HG03565 (cell line): ENCODE results near the gene SLC35A1.
"Not testable (repeated sequence)": the region's sequence is repeated elsewhere in the genome, so short reads cannot be mapped to it uniquely, and the experiment has no call there.

Source experiments
- ATAC-seq: cut with Tn5 transposase; IDR thresholded peaks from one replicate; pipeline ENCODE4 v1.9.1; 2021; ENCODE audit warnings: mild to moderate bottlenecking, moderate library complexity; ENCODE audit not compliant: unreplicated experiment

Gene SLC35A1

DNA sequence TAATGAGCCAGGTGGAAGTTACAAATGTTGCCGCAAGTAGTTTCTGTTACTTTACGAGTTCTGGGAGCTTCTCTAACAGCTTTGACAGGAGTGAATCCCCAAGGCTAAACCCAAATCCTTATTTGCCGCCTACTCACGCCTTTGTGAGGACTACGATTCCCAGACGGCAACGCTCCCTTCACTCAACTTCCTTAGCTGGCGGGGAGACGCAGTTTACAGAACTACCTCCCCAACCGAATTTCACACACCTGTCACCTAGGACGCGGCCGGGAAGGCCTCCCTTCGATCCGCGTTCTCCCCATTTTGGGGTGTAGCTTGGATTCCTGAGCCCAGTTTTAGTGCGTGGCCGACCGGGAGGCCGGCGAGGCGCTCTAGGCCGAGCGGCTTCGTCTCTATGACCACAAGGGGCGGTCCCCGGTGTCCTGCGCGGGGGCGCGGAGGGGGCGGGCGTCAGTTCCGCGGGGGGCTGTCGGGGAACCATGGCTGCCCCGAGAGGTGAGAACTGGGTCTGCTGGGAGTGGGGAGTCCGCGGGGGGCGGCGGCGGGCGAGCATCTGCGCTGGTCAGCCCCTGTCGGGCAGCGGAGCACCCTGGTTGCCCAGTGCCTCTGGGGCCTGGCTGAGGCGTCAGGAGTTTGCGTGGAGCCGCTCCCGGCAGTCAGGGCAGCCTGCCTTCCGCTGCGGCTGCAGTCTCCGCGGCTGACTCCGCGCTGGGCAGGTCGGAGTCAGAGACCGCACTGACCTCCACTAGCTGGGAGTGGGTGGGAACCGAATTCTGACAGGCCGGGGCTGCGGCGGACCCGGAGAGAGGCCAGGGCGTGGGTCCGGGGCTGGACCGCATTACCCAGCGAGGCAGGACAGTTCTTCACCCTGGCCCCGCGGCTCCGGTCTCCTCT is at the start of gene SLC35A1:
TSS of gene SLC35A1 (plus strand) at position 450 of the 894 bp plus-strand sequence. CDS start at position 480, 30 bp downstream.
- peak; percentile 74 for ATAC-seq

GRCh38 chr6:87426789-87427188 is 46.0 kb upstream of the SLC35A1 start:
- ATAC-seq: no peak

DNA sequence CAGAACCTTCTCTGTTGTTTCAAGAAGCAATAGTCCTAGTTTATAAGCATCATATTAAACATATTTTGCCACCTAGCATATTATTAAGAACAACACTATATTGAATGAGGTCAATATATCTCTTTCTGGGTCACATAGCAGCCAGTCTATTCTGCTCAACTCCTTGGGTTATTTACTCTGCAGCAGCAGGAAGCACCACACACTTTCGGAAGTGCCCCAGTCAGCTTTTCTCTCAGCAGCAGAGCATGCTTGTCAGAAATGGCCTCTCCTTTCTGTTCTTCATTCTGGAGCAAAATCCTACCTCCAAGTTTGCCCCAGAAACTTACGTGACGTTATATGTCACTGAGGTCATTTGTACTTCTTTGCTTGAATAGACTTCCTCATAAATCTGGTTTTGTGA is 42.3 kb upstream of the SLC35A1 start:
- no peak for ATAC-seq

- ATAC-seq: no peak
Measured at GRCh38 chr6:87431263-87431662, 41.5 kb upstream of the SLC35A1 start.

DNA sequence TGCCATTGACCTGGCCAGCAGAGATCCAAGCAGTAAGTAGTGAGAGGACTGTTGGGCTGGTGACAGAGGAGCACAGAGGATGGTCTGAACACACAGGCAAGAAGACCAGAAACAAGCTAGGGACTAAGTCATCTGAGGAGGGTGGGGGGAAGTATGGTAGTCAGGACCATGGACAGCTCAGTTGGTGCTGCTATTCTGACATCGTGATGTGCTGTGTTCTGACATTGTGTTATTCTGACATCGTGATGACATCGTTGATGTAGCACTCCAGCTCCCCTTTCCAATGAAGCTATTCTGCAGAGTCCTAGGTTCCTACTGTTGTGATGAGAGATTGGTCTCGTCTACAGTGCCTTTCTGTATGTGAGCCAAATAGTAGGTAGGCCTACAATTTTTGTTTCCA is 36.3 kb upstream of the SLC35A1 start:
- no peak for ATAC-seq

- ATAC-seq: no peak
Measured at GRCh38 chr6:87441711-87442110, 31.1 kb upstream of the SLC35A1 start.

DNA sequence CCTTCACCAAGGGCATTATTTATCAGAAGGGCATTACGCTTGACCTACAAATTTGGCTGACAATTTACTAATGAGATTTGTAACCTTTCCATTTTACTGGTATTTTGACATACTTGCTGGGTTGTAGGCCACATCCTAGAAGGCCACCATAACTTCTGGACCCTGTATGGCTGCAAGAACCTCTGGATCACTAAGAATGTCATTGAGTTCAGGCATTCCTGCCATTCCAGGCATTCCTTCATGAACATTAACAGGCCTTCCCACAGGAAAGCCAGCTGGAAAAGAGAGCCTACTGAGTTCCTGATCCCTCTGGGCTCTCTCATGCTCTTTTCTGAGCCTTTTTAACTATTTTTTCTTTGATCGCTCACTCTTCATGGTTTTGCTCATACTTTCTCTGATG is 28.4 kb upstream of the SLC35A1 start:
- ATAC-seq: no peak

DNA sequence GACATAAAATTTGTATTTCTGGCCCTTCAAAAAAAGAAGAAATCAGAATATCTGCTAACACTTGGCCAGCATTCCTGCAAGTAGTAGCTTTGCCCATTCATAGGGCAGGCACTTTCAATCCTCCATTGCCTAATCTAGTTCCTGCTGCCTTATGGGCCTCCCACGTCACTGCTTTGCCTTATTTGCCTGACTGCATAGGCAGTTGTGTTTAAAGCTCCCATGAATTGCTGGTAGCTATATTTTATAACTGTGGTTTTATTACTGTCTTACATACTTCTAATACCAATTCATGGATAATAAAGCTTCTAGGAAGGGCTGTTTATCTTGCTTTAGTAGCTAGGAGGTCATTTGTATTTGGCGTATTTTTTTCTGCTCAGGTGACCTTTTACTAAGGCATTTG is 7.7 kb upstream of the SLC35A1 start:
- no peak for ATAC-seq

GRCh38 chr6:87473419-87473903 is 687 bp downstream of the SLC35A1 start:
- ATAC-seq: peak; percentile 58

DNA sequence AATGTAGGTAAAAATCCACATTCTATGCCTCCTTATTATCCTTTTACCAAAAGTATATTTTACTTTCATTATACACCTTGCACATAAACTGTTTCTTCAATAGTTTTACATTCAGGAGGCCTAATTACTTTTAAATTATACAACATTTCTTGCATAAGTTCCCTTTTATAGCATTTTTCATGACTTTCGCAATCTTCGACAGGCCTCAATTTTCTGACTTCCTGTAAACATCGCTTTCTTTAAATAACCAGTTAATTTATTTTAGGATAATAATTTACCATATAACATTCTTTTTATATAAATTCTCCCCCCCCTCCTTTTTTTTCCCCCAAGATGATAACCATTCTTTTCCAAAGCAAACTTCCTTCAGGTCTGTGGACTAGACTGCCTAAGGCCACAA is 9.2 kb downstream of the SLC35A1 start:
- ATAC-seq: no peak

DNA sequence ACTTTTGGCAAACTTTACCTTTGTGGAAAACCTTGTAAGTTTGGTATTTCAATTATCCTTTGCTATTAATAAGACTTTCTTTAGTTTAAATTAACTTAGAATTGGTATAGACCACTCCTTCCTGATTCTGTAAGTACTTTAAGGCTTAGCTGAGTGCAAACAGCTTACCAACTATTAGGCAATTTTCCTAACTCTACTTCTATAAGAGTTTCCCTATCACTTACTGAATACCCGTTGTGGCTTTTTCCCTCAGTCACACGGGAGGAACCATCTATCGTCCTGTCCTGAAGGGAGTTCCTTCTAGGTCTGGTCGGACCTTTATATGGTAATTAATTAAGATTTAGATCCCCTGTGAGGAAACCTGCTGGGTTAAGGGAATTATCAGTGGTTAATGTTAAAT is 9.6 kb downstream of the SLC35A1 start:
- no peak for ATAC-seq

DNA sequence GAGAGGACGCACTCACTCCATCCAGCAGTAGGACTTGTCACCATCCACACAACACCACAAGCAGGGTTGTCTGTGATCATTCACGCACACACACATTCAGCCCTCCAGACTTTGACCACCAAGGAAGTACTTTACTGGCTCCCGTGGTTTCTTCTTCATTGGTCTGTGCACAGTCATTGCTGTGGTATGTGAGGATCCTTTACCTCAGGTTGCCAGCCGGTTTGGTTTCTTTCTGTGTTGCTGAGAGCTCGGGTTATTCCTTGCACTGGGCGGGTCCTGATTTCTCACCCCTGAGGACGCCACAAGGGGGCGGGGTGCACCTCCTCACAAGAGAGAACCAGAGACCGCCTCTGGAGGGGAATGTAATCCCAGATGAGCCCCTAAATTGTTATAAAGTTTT is 11.2 kb downstream of the SLC35A1 start:
- ATAC-seq: no peak

DNA sequence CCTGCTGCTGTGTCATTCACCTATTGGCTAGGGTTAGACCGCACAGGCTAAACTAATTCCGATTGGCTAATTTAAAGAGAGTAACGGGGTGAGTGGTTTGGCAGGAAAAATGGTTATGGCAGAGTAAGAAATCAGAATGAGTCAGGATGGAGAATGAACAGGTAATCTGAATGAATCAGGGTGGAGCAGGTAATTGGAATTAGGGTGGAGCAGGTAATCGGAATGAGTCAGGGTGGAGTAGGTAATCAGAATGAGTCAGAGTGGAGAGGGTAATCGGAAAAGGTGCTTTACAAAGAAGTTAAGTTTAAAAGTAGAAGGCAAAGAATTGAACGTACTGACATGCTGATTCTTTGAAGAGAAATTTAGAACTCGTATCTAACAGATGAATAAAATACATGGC is 11.7 kb downstream of the SLC35A1 start:
- no peak for ATAC-seq

DNA sequence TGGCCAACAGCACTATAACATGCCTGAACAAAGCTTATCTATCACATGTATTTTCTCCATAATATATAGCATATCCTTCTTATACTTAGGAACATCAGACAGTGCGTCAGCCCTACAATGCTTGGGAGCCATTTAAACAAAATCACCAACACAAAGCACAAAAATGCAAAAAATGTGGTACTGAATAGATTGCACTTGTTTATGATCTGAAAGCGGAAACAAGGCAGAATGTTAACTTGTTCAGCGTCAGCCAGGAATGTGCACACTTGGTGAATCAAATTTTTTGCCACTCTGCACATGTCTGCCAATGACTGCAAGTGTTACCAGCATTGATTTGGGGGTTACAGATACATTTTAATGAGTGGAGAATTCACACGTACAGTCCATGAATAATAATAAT is 14.8 kb downstream of the SLC35A1 start:
- ATAC-seq: no peak

GRCh38 chr6:87489326-87489725 is 16.6 kb downstream of the SLC35A1 start:
- not testable (repeated sequence) for ATAC-seq

GRCh38 chr6:87494761-87495422 is 22.1 kb downstream of the SLC35A1 start:
- no peak for ATAC-seq

GRCh38 chr6:87498048-87498447 is 25.3 kb downstream of the SLC35A1 start:
- no peak for ATAC-seq

DNA sequence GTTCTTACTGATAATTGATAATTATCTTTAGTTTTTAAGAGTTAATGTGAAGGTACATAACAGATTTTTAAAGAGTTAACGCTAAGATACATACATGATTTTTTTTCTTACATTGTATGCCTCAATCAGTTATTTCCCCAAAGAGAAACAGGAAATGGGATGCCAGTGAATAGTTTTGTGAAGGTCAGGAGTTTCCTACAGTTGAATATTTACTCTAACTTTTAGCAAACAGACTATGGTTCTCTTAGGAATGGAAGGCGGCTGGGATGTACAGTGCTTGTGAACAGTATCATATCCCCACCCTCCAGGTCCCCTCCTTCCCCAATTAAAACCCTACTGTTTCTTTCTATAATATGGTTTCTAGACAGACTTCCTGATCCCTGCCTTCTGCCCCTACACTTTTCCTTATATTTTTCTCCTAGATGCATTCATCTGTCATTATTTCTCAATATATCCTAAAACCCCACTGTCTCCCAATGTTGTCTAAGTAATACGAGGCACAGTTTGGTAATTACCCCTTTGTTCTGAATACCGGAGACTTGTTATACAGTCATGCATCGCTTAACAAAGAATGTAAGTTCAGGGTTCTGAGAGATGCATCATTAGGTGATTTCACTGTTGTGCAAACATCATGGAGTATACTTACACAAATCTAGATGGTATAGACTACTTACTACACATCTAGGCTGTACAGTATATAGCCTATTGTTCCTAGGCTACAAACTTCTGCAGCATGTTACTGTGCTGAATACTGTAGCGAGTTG is 29.2 kb downstream of the SLC35A1 start:
- no peak for ATAC-seq

DNA sequence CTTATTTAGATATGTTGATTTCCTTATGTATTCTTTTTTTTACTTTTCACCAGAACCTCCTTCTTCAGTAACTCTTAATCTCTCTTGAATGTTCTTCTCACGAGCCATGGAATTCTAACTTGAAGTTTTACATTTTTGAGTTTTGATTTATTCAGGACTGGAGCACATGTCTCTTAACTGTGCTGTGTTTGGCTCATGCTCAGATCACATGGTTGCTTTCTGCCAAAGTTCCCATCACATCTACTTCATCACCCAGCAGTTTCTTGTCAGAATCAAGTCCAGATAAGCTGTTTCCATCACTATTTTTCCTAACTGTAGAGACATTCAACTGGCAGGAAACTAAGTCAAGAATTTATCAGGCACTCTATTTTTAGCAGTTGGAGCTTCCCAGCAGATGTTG is 31.7 kb downstream of the SLC35A1 start:
- ATAC-seq: no peak

DNA sequence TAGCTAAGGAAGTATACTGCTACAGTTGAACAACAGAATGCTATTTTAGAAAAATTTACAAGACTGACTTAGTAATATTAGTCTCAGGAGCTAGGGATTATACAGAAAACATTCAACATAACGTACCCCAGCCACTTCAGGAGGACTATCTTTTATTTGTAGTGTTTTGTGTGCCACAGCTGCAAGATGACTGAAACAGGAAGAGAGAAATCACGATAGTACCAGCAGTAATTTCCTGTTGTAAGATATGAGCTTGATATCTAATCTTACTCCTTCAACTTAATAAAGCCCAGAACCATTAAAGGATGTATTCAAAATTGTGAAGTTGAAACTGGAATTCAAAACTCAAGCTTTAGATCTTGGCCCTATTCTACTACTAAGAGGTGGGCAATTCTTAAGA is 42.1 kb downstream of the SLC35A1 start:
- no peak for ATAC-seq

DNA sequence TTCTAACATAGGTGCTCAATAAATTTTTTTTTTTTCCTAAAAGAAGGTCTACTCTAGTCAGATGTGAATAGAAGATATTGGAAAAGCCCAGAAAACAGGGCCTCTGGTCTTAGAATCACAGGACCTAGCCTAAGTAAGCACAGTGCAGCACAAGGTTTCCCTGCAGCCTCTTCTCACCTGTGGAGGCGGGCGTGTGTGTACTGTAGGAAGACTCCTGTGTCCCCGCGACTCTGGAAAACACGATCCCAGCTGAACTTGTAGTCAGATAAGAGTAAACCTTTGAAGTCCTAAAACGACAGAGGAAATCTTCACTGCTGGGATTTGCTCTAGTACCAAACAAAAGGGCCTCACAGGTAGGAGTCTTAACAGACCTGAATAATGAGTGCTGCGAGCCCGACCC is 45.7 kb downstream of the SLC35A1 start:
- no peak for ATAC-seq
